Spleen (tissue), 11 donors: ENCODE results near the gene KLHL28. TPM values are rescaled to one million over a fixed set of nuclear protein-coding genes. Genes with fewer than 3 reads are reported as not detected.

Experiments used
- DNase-seq: peaks from one replicate; pipeline ENCODE4 v3.0.0-alpha.2; 2020
- H3K27ac ChIP-seq, 8 donors: fragments of 200-600 bp; sonication (generic) in 7 of 8; 1 replicate in 4 of 8; 2 replicates in 4 of 8; pipeline versions ENCODE4 v1.5.0 to v1.8.0; 2016 to 2021; ENCODE audit warnings: inconsistent platforms in 4 of 8, mild to moderate bottlenecking in 4 of 8, moderate library complexity in 1 of 8
- H3K27me3 ChIP-seq, 7 donors: fragments of 200-600 bp; sonication (generic) in 6 of 7; replicated peaks in 1 of 7; 1 replicate in 4 of 7; 2 replicates in 3 of 7; pipeline versions ENCODE4 v1.5.0 to v1.8.0; 2016 to 2021; ENCODE audit warnings: inconsistent platforms in 3 of 7, mild to moderate bottlenecking in 1 of 7
- H3K36me3 ChIP-seq, 6 donors: fragments of 200-600 bp; sonication (generic) in 5 of 6; 1 replicate in 4 of 6; 2 replicates in 2 of 6; pipeline versions ENCODE4 v1.5.0 to v1.8.0; 2016 to 2021; ENCODE audit warnings: inconsistent platforms in 2 of 6
- H3K4me1 ChIP-seq, 6 donors: fragments of 200-600 bp; sonication (generic) in 5 of 6; 1 replicate in 3 of 6; 2 replicates in 3 of 6; pipeline versions ENCODE4 v1.5.0 to v1.8.0; 2016 to 2021; ENCODE audit warnings: inconsistent platforms in 3 of 6
- H3K4me3 ChIP-seq, 8 donors: fragments of 200-600 bp; sonication (generic) in 7 of 8; 1 replicate in 4 of 8; 2 replicates in 4 of 8; pipeline versions ENCODE4 v1.5.0 to v1.8.0; 2016 to 2021; ENCODE audit warnings: inconsistent platforms in 4 of 8, mild to moderate bottlenecking in 4 of 8, moderate library complexity in 2 of 8
- H3K9me3 ChIP-seq, 8 donors: fragments of 200-600 bp; sonication (generic) in 7 of 8; 1 replicate in 4 of 8; 2 replicates in 4 of 8; pipeline versions ENCODE4 v1.5.0 to v1.8.0; 2016 to 2021; ENCODE audit warnings: inconsistent platforms in 4 of 8
- CTCF ChIP-seq, 11 experiments: fragments of 200-600 bp in 7 of 11; fragments of 450-650 bp in 4 of 11; sonication (generic) in 4 of 11; IDR thresholded peaks in 8 of 11; conservative IDR thresholded peaks in 3 of 11; 1 replicate in 7 of 11; 2 replicates in 4 of 11; pipeline versions ENCODE4 v1.4.0 to v1.8.0; 2016 to 2021; ENCODE audit warnings: antibody characterized with exemption in 11 of 11, inconsistent platforms in 4 of 11, mild to moderate bottlenecking in 1 of 11
- POLR2A ChIP-seq, 3 donors: fragments of 450-650 bp; IDR thresholded peaks; one replicate each; pipeline ENCODE4 v1.5.1; 2017; ENCODE audit warnings: antibody characterized with exemption in 3 of 3, mild to moderate bottlenecking in 1 of 3
- POLR2AphosphoS5 ChIP-seq, 3 donors: sonication (generic); formaldehyde crosslinking; IDR thresholded peaks; one replicate each; pipeline ENCODE4 v1.5.1; 2017; ENCODE audit warnings: antibody characterized with exemption in 3 of 3
- WGBS, 5 donors: extraction: QIAGEN DNeasy Blood & Tissue Kit in 3 of 5; methylation state at CpG; one replicate each; pipeline versions ENCODE4 v1.1.5 to v1.1.7; 2013 to 2018; 5-methylcytosine and 5-hydroxymethylcytosine counted together
- intact Hi-C: fragments of 100-400 bp; cut with DNase I; formaldehyde crosslinking; loops from one replicate; pipeline ENCODE4 v1.15.0; 2023; ENCODE audit warnings: low total_unique reads
- polyA plus RNA-seq, 3 donors: library from polyadenylated mRNA; stranded (reverse); fragments of 200-250 nt; gene quantifications; one replicate each; pipeline ENCODE4 v1.2.1, GENCODE V29; 2013
- total RNA-seq, 7 donors: library from RNA; depleted of rRNA in 3 of 7; stranded (reverse); fragments of >200 nt in 3 of 7; fragmentation: NEBNext Ultra II Directional in 4 of 7; extraction: Animal tissue kit (Norgen Biotek cat#: 25700) in 4 of 7; gene quantifications; one replicate each; pipeline versions ENCODE4 v1.1.0 to v1.2.1, GENCODE V29; 2016 to 2021
- donor health status: healthy with polysubstance abuse.
- donor health status: DM: no; HTN: no; CAD: no; lungs with moderate emphysema.
- donor health status: DM: no; HTN: no; CAD: no.
- donor health status: Bipolar disorder and iron deficiency.
- donor health status: healthy.
- donor health status: DM: no; HTN: no; CAD: no.
- donor health status: DM: yes; HTN: yes; CAD: no.

Gene KLHL28
- total and polyA plus RNA-seq, 10 donors, result 2.1 to 21.5 (median 14.9) TPM

DNA sequence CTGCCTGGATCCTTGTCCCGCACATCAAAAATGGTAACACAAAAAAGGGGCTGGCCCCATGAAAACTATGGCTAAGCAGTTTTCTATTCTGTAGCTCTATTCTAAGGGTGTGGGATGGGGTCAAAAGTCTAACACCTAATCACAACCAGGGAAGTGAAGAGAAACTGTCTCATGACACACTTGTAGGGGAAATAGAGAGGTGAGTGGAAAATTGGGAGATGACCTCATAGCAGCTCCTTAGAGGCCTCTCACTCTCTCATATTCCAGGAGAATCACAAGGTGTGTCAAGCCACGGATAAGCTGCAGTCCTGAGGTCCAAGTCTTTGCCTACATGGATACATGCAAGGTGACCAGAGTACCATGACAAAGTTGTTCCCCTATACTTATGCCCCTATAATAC lies 10.7 kb downstream of the KLHL28 start:
- Histone ChIP-seq H3K36me3 (peaks cover 0 to 36% (median 7%) of the 10 kb centered on the region in 6 donors), H3K27me3 (no peaks in the 10 kb centered on the region), H3K4me1 (peaks cover 0 to 34% (median 18%) of the 10 kb centered on the region in 6 donors), H3K9me3 (peaks cover 0 to 9% (median 0%) of the 10 kb centered on the region in 8 donors), H3K4me3 (no peak overlapping the region), H3K27ac (no peak overlapping the region)
- intact Hi-C loops, result no loop called here
- TF ChIP-seq POLR2AphosphoS5 (IDR thresholded peaks at IDR 0.05) (no peak), POLR2A (IDR thresholded peaks at IDR 0.05) (no peak), CTCF (IDR thresholded peaks at IDR 0.05 in 8 of 11, conservative IDR thresholded peaks at IDR 0.05 in 3 of 11) (no peak)
- no peak for DNase-seq
- whole genome bisulfite sequencing, 5 donors, result 89 to 99% (median 97%) methylated on average over 2 of the region's 2 CpGs

GRCh38 chr14:44945264-44945663 lies 16.5 kb downstream of the KLHL28 start:
- TF ChIP-seq POLR2A (IDR thresholded peaks at IDR 0.05), result no peak
- no peak for TF ChIP-seq POLR2AphosphoS5 (IDR thresholded peaks at IDR 0.05)
- no peak for TF ChIP-seq CTCF (IDR thresholded peaks at IDR 0.05 in 8 of 11, conservative IDR thresholded peaks at IDR 0.05 in 3 of 11)
- H3K27ac ChIP-seq, result no peak overlapping the region
- 86 to 97% (median 91%) methylated on average over 4 of the region's 4 CpGs for whole genome bisulfite sequencing, 5 donors
- H3K27me3 ChIP-seq, result no peaks in the 10 kb centered on the region
- peaks cover 0 to 9% (median 0%) of the 10 kb centered on the region in 8 donors for H3K9me3 ChIP-seq
- no peaks in the 10 kb centered on the region for H3K4me1 ChIP-seq
- peaks cover 3 to 74% (median 31%) of the 10 kb centered on the region in 6 donors for H3K36me3 ChIP-seq
- H3K4me3 ChIP-seq, result no peak overlapping the region
- intact Hi-C loops, result no loop called here
- no peak for DNase-seq

DNA sequence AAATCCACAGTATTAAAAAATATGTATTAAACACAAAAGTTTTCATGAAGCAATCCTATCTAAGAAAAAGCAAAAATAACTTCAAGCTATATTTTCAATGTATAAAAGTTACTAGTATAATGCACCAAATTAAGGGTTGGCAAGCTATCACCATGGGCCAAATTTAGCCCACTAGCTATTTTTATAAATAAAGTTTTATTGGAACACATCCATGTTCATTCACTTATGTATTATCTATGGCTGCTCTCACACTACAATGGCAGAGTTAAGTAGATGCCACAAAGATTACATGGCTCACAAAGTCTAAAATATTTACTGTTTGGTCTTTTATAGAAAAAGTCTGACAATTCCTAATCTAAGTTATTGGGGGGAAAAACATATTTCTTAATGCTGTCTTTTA lies 17.6 kb downstream of the KLHL28 start:
- DNase-seq, result no peak
- Histone ChIP-seq H3K4me1 (no peaks in the 10 kb centered on the region), H3K36me3 (peaks cover 3 to 86% (median 34%) of the 10 kb centered on the region in 6 donors), H3K27ac (no peak overlapping the region), H3K27me3 (no peaks in the 10 kb centered on the region), H3K4me3 (no peak overlapping the region), H3K9me3 (peaks cover 0 to 9% (median 0%) of the 10 kb centered on the region in 8 donors)
- no peak for TF ChIP-seq POLR2AphosphoS5 (IDR thresholded peaks at IDR 0.05)
- no peak for TF ChIP-seq POLR2A (IDR thresholded peaks at IDR 0.05)
- TF ChIP-seq CTCF (IDR thresholded peaks at IDR 0.05 in 8 of 11, conservative IDR thresholded peaks at IDR 0.05 in 3 of 11), result no peak
- intact Hi-C loops, result no loop called here

DNA sequence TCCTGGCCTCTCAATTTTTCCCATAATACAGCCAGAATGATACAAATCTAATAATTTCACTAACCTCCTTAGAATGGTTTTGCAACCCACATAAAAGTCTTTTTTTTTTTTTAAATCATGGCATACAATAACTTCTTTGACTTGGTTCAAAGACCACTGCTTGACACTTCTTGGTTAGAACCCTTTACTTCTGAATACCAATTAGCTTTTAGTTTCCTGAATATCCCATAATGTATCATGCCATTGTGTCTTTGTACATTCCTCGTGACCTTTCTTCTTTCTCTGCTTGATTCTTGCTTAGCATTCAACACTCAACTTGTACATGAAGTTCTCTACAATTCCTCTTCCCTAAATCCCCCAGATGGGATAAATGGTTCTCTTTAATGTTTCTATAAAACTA lies 19.3 kb downstream of the KLHL28 start:
- TF ChIP-seq POLR2AphosphoS5 (IDR thresholded peaks at IDR 0.05), result no peak
- no peak for DNase-seq
- no peaks in the 10 kb centered on the region for H3K4me1 ChIP-seq
- intact Hi-C loops, result no loop called here
- peaks cover 0 to 11% (median 0%) of the 10 kb centered on the region in 8 donors for H3K9me3 ChIP-seq
- 97 to 100% (median 100%) methylated on average over 1 of the region's 1 CpG for WGBS, 5 donors
- no peak overlapping the region for H3K27ac ChIP-seq
- H3K27me3 ChIP-seq, result no peaks in the 10 kb centered on the region
- H3K4me3 ChIP-seq, result no peak overlapping the region
- peaks cover 3 to 98% (median 38%) of the 10 kb centered on the region in 6 donors for H3K36me3 ChIP-seq

GRCh38 chr14:44941591-44941990 lies 20.2 kb downstream of the KLHL28 start:
- TF ChIP-seq POLR2A (IDR thresholded peaks at IDR 0.05), result no peak
- no peak for TF ChIP-seq CTCF (IDR thresholded peaks at IDR 0.05 in 8 of 11, conservative IDR thresholded peaks at IDR 0.05 in 3 of 11)
- TF ChIP-seq POLR2AphosphoS5 (IDR thresholded peaks at IDR 0.05), result no peak
- Histone ChIP-seq H3K36me3 (peaks cover 3 to 97% (median 42%) of the 10 kb centered on the region in 6 donors), H3K4me1 (no peaks in the 10 kb centered on the region), H3K27me3 (no peaks in the 10 kb centered on the region), H3K27ac (no peak overlapping the region), H3K4me3 (no peak overlapping the region), H3K9me3 (peaks cover 0 to 5% (median 0%) of the 10 kb centered on the region in 8 donors)
- no peak for DNase-seq
- intact Hi-C loops, result no loop called here
- 90 to 98% (median 94%) methylated on average over 2 of the region's 2 CpGs for WGBS, 5 donors
